SK-N-SH (cell line): ENCODE measurements around the gene CD22. TPM values are rescaled to one million over a fixed set of nuclear protein-coding genes. Genes with fewer than 3 reads are reported as not detected.

Experiments used
- CTCF ChIA-PET: fragments of 300-600, 350-600 bp; formaldehyde crosslinking; extraction: SDS; loops from one replicate; lab custom pipeline; 2021; lab: Yijun Ruan, JAX
- POLR2A ChIA-PET: fragments of 350-600 bp; sonication (Branson Sonifier 250); formaldehyde crosslinking; extraction: SDS; loops from one replicate; lab custom pipeline; 2020; ENCODE audit warnings: antibody characterized with exemption, inconsistent platforms; lab: Yijun Ruan, JAX
- DNase-seq: peaks from one replicate; pipeline ENCODE4 v3.0.0; 2012
- H2AFZ ChIP-seq: fragments of 200-600 bp; sonication (generic); 2 replicates; pipeline ENCODE4 v1.8.1; 2016; ENCODE audit warnings: antibody characterized with exemption, mild to moderate bottlenecking, low read depth
- H3F3A ChIP-seq: fragments of 200-600 bp; sonication (generic); replicated peaks from 2 replicates; pipeline ENCODE3; 2016; ENCODE audit warnings: antibody characterized with exemption, mild to moderate bottlenecking; ENCODE audit not compliant: insufficient read depth
- H3K27ac ChIP-seq, 2 experiments: fragments of 200-500 bp in 1 of 2; fragments of 200-600 bp in 1 of 2; sonication (Bioruptor generic) in 1 of 2; sonication (generic), shearing (Covaris generic) in 1 of 2; 2 replicates each; pipeline versions ENCODE4 v1.5.1 to v1.6.1; 2014 to 2016; ENCODE audit warnings: low read depth in 2 of 2, inconsistent platforms in 1 of 2, low read length in 1 of 2, mild to moderate bottlenecking in 1 of 2, mixed read lengths in 1 of 2
- H3K27me3 ChIP-seq: fragments of 200-600 bp; sonication (generic), shearing (Covaris generic); 2 replicates; pipeline ENCODE4 v1.6.1; 2016; ENCODE audit warnings: mixed run types; ENCODE audit not compliant: insufficient read depth
- H3K36me3 ChIP-seq, 2 experiments: fragments of 200-500 bp in 1 of 2; fragments of 200-600 bp in 1 of 2; sonication (Bioruptor generic) in 1 of 2; sonication (generic) in 1 of 2; replicated peaks in 1 of 2; 2 replicates each; pipeline versions ENCODE3 to v1.5.1; 2014 to 2016; ENCODE audit warnings: low read length in 1 of 2, mild to moderate bottlenecking in 1 of 2; ENCODE audit not compliant: insufficient read depth in 2 of 2, control insufficient read depth in 1 of 2
- H3K4me1 ChIP-seq, 2 experiments: fragments of 200-500 bp in 1 of 2; fragments of 200-600 bp in 1 of 2; sonication (Bioruptor generic) in 1 of 2; sonication (generic), shearing (Covaris generic) in 1 of 2; 2 replicates each; pipeline versions ENCODE4 v1.5.1 to v1.6.1; 2014 to 2016; ENCODE audit warnings: low read depth in 1 of 2, low read length in 1 of 2, mixed run types in 1 of 2; ENCODE audit not compliant: insufficient read depth in 2 of 2, control insufficient read depth in 1 of 2
- H3K4me2 ChIP-seq: fragments of 200-600 bp; sonication (generic), shearing (Covaris generic); 2 replicates; pipeline ENCODE4 v1.6.1; 2017; ENCODE audit warnings: mixed run types
- H3K4me3 ChIP-seq, 2 experiments: fragments of 200-500 bp in 1 of 2; fragments of 200-600 bp in 1 of 2; sonication (Bioruptor generic) in 1 of 2; sonication (generic), shearing (Covaris generic) in 1 of 2; 2 replicates each; pipeline versions ENCODE4 v1.5.1 to v1.8.1; 2014 to 2016; ENCODE audit warnings: low read depth in 2 of 2, inconsistent platforms in 1 of 2, low read length in 1 of 2, mild to moderate bottlenecking in 1 of 2, mixed read lengths in 1 of 2, moderate library complexity in 1 of 2
- H3K79me2 ChIP-seq: fragments of 200-600 bp; sonication (generic); 2 replicates; pipeline ENCODE4 v1.8.1; 2017; ENCODE audit warnings: mild to moderate bottlenecking; ENCODE audit not compliant: insufficient read depth
- H3K9ac ChIP-seq: fragments of 200-600 bp; sonication (generic); 2 replicates; pipeline ENCODE4 v1.6.1; 2017; ENCODE audit warnings: mixed run types
- H3K9me2 ChIP-seq: fragments of 200-600 bp; sonication (generic); 2 replicates; pipeline ENCODE4 v1.6.1; 2017; ENCODE audit warnings: mixed run types
- H3K9me3 ChIP-seq: fragments of 200-600 bp; sonication (generic); 2 replicates; pipeline ENCODE4 v1.6.1; 2017; ENCODE audit warnings: mixed run types, mild to moderate bottlenecking, moderate library complexity
- H4K20me1 ChIP-seq: fragments of 200-600 bp; sonication (generic); 2 replicates; pipeline ENCODE4 v1.6.1; 2017; ENCODE audit warnings: mild to moderate bottlenecking, mixed run types; ENCODE audit not compliant: insufficient read depth
- CTCF ChIP-seq: fragments of 200-600 bp; sonication (generic); IDR thresholded peaks from 2 replicates; pipeline ENCODE4 v1.6.1; 2017; ENCODE audit warnings: antibody characterized with exemption, mild to moderate bottlenecking, moderate library complexity
- ELF1 ChIP-seq: IDR thresholded peaks from 2 replicates; pipeline ENCODE4 v1.4.0; 2012
- EZH2phosphoT487 ChIP-seq: fragments of 200-600 bp; sonication (generic); IDR thresholded peaks from 2 replicates; pipeline ENCODE4 v1.6.1; 2017; ENCODE audit warnings: low read depth, mixed run types, mild to moderate bottlenecking, antibody characterized with exemption, moderate library complexity, borderline replicate concordance
- FOSL2 ChIP-seq: IDR thresholded peaks from 2 replicates; pipeline ENCODE4 v1.4.0; 2012; ENCODE audit warnings: low read depth, mild to moderate bottlenecking, moderate library complexity, borderline replicate concordance
- FOXJ3 ChIP-seq: sonication (generic); formaldehyde crosslinking; IDR thresholded peaks from 2 replicates; pipeline ENCODE4 v1.5.1; 2020; ENCODE audit warnings: mild to moderate bottlenecking, missing genetic modification reagents
- GABPA ChIP-seq: IDR thresholded peaks from 2 replicates; pipeline ENCODE4 v1.4.0; 2012; ENCODE audit warnings: low read depth, mild to moderate bottlenecking
- GATA2 ChIP-seq: sonication (generic); formaldehyde crosslinking; IDR thresholded peaks from 2 replicates; pipeline ENCODE4 v1.5.0; 2020; ENCODE audit warnings: mild to moderate bottlenecking, missing genetic modification reagents
- IRF3 ChIP-seq: fragments of 150-350 bp; IDR thresholded peaks from 2 replicates; pipeline ENCODE4 v1.6.1; 2016; ENCODE audit warnings: mild to moderate bottlenecking, low read depth, low read length
- JUND ChIP-seq: IDR thresholded peaks from 2 replicates; pipeline ENCODE4 v1.4.0; 2012
- MEF2A ChIP-seq: IDR thresholded peaks from 2 replicates; pipeline ENCODE4 v1.4.0; 2012; ENCODE audit warnings: low read depth, borderline replicate concordance
- MXI1 ChIP-seq: IDR thresholded peaks from 2 replicates; pipeline ENCODE4 v1.6.1; 2012; ENCODE audit warnings: mild to moderate bottlenecking, low read depth, low read length, improper control_type of control experiment
- NFIC ChIP-seq: IDR thresholded peaks from 2 replicates; pipeline ENCODE4 v1.4.0; 2012; ENCODE audit warnings: borderline replicate concordance
- PBX3 ChIP-seq: IDR thresholded peaks from 2 replicates; pipeline ENCODE4; 2012
- SIN3A ChIP-seq: IDR thresholded peaks from 2 replicates; pipeline ENCODE4 v1.6.1; 2012; ENCODE audit warnings: low read depth, mild to moderate bottlenecking, low read length, moderate library complexity, borderline replicate concordance
- SMC3 ChIP-seq: IDR thresholded peaks from 2 replicates; pipeline ENCODE4 v1.6.1; 2012; ENCODE audit warnings: low read depth, low read length, improper control_type of control experiment
- TAF1 ChIP-seq: IDR thresholded peaks from 2 replicates; pipeline ENCODE4 v1.6.1; 2012; ENCODE audit warnings: low read depth, mild to moderate bottlenecking, low read length, moderate library complexity, borderline replicate concordance
- TCF12 ChIP-seq: IDR thresholded peaks from 2 replicates; pipeline ENCODE4 v1.4.0; 2012
- TEAD4 ChIP-seq: IDR thresholded peaks from 2 replicates; pipeline ENCODE4 v1.4.0; 2012; ENCODE audit warnings: mild to moderate bottlenecking, borderline replicate concordance; ENCODE audit not compliant: insufficient read depth
- USF1 ChIP-seq: IDR thresholded peaks from 2 replicates; pipeline ENCODE4 v1.4.0; 2012; ENCODE audit warnings: low read depth, borderline replicate concordance
- ZBTB33 ChIP-seq: IDR thresholded peaks from 2 replicates; pipeline ENCODE4 v1.4.0; 2012; ENCODE audit warnings: low read depth, borderline replicate concordance
- WGBS: methylation state at CpG from one replicate; pipeline ENCODE4 v1.1.6; 2017; ENCODE audit warnings: low lambda C conversion rate; 5-methylcytosine and 5-hydroxymethylcytosine counted together
- polyA plus RNA-seq, 3 experiments: library from polyadenylated mRNA; depleted of rRNA; stranded (reverse); fragments of >200 nt; gene quantifications; 2 replicates each; pipeline ENCODE4 v1.2.3, GENCODE V29; 2012

The CD22 gene
- polyA plus RNA-seq, 1 of the 3 experiments (the other 2 are of a cell fraction) = 0.18 TPM

GRCh38 chr19:35377656-35378055, 48.7 kb downstream of the CD22 start:
- 16% methylated on average over 1 of the region's 1 CpG for WGBS
- no peak for DNase-seq
- Histone ChIP-seq H3F3A (no peaks in the 10 kb centered on the region), H3K9me3 (no peaks in the 10 kb centered on the region), H3K36me3 (no peaks in the 10 kb centered on the region), H3K27me3 (peaks cover 25% of the 10 kb centered on the region; the same call in 1 of the 2 replicates), H3K27ac (no peak overlapping the region), H4K20me1 (no peaks in the 10 kb centered on the region), H3K4me2 (no peak overlapping the region), H3K9ac (no peak overlapping the region), H3K4me3 (no peak overlapping the region), H2AFZ (no peak overlapping the region), H3K79me2 (no peaks in the 10 kb centered on the region), H3K9me2 (no peaks in the 10 kb centered on the region), H3K4me1 (no peaks in the 10 kb centered on the region)
- TF ChIP-seq SMC3 = no peak
- TF ChIP-seq MEF2A = no peak
- TF ChIP-seq SIN3A = no peak
- TF ChIP-seq TAF1 = no peak
- TF ChIP-seq TEAD4 = no peak
- no peak for TF ChIP-seq GABPA
- no peak for TF ChIP-seq TCF12
- no peak for TF ChIP-seq CTCF
- no peak for TF ChIP-seq FOSL2
- TF ChIP-seq IRF3 = no peak
- no peak for TF ChIP-seq PBX3
- no peak for TF ChIP-seq EZH2phosphoT487
- TF ChIP-seq JUND = no peak
- TF ChIP-seq GATA2 (CRISPR knock-in tag) = no peak
- no peak for TF ChIP-seq ZBTB33
- no peak for TF ChIP-seq ELF1
- no peak for TF ChIP-seq FOXJ3 (CRISPR knock-in tag)
- no peak for TF ChIP-seq MXI1
- TF ChIP-seq NFIC = no peak
- no peak for TF ChIP-seq USF1
- ChIA-PET POLR2A (no interaction called here), CTCF (interaction anchor here (0.8 to 1.3 kb wide), 2 partner anchors 25 to 118 kb away, joined by 3 to 4 read pairs; no protein-coding TSS in a partner anchor)
